Stimulated activated CD4-positive, alpha-beta T cell treated with anti-CD3 and anti-CD28 coated beads, Interleukin-2, amount 100 ng/mL, for 4 hours (primary cell): ENCODE results near the gene TAPBP.
"Not testable (repeated sequence)": the region's sequence is repeated elsewhere in the genome, so short reads cannot be mapped to it uniquely, and the experiment has no call there.

Source experiments
- DNase-seq: peaks from one replicate; pipeline ENCODE4 v3.0.0-alpha.2; 2020; ENCODE audit warnings: low read depth

The TAPBP gene

DNA sequence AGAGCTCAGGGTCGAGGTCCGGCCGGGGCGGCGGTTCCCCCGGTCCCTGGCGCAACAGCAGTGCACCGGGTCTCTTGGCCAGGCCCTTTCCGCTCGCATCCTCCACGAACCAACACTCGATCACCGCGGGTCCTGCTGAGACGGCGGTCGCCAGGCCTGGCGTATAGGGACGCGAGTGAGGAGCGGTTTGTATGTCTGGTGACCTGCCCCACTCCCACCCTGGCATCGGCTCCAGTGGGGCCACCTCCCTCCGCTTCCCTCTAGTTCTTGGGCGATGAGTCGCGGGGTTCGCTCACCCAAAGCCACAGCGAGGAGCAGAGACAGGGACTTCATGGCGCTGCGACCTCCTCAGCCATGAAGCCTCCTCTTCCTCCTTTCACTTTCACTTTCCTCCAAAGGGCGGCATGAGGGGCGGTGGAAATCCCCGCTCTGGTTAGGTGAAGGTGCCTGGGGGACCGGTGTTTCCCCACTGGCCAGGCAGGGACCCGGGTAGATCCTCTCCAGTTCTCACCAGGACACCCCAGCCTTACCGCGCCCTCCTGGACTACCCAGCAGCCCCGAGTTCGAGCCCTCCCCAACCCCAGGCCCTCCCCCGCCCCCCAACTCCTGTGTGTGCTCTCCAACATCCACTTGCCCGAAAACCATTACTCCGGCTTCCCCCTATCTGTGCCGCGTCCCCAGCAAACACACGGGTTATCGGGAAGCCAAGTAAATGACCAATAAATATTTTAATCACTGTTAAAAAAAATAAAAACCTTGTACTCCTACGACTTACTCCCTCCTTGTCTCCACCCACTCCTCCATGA lies at the start of gene TAPBP:
Gene TAPBP, minus strand, starts transcription at position 370 of the 806 bp plus-strand sequence. Its CDS starts 37 bp downstream, at position 333.
- DNase-seq: peak; percentile 82

- not testable (repeated sequence) for DNase-seq
These were observed 49.6 kb upstream of the TAPBP start for GRCh38 chr6:33363486-33363885.

DNA sequence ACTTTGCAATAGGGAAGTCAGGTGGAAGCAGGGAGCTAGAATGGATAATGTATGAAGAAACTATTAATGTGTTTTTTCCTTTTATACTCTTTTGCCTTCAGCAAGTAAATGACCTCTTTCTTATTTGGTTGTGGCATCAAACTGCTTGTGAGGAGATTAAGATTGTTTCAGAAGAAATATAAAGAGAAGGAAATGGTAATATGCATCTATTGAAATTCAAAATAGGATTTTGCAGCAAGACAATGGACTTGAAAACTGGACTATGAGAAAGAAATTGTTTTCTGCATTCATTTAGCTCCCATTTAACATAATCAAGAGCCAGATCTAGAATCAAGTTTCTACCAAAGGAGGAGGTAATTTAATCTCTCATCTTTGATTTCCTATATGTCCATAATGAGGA lies 45.5 kb upstream of the TAPBP start:
- DNase-seq: no peak

DNA sequence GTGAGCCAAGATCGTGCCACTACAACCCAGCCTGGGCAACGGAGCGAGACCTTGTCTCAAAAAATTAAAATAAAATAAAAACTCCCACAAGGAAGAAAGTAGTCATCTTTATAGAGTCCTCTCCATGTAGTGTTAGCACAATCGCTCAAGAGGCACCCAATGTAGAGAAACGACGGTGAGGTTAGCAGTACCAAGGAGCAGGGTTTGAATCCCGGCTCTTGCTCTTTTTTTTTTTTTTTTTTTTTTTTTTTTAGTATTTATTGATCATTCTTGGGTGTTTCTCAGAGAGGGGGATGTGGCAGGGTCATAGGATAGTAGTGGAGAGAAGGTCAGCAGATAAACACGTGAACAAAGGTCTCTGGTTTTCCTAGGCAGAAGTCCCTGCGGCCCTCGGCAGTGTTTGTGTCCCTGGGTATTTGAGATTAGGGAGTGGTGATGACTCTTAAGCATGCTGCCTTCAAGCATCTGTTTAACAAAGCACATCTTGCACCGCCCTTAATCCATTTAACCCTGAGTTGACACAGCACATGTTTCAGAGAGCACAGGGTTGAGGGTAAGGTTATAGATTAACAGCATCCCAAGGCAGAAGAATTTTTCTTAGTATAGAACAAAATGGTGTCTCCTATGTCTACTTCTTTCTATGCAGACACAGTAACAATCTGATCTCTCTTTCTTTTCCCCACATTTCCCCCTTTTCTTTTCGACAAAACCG lies 43.4 kb upstream of the TAPBP start:
- DNase-seq: not testable (repeated sequence)

- no peak for DNase-seq
These were observed 42.4 kb upstream of the TAPBP start for GRCh38 chr6:33356295-33356694.

- not testable (repeated sequence) for DNase-seq
These were observed 42.0 kb upstream of the TAPBP start for GRCh38 chr6:33355860-33356259.

DNA sequence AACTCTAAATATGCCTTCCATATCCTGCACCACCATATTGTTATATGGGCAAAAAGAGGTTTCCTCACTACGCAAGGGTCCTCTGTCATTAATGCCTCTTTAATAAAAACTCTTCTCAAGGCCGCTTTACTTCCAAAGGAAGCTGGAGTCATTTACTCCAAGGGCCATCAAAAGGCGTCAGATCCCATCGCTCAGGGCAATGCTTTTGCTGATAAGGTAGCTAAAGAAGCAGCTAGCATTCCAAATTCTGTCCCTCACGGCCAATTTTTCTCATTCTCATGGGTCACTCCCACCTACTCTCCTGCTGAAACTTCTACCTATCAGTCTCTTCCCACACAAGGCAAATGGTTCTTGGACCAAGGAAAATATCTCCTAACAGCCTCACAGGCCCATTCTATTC lies 33.9 kb upstream of the TAPBP start:
- no peak for DNase-seq

DNA sequence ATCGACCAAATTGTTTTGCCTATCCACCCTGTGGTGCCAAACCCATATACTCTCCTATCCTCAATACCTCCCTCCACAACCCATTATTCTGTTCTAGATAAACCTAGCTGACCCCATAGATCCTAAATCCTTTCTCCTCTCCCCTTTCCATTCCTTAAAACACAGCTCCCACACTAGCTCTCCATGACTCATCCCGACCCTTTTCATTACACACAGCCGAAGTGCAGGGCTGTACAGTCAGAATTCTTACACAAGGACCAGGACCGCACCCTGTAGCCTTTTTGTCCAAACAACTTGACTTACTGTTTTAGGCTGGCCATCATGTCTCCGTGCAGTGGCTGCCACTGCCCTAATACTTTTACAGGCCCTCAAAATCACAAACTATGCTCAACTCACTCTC lies 33.1 kb upstream of the TAPBP start:
- not testable (repeated sequence) for DNase-seq

DNA sequence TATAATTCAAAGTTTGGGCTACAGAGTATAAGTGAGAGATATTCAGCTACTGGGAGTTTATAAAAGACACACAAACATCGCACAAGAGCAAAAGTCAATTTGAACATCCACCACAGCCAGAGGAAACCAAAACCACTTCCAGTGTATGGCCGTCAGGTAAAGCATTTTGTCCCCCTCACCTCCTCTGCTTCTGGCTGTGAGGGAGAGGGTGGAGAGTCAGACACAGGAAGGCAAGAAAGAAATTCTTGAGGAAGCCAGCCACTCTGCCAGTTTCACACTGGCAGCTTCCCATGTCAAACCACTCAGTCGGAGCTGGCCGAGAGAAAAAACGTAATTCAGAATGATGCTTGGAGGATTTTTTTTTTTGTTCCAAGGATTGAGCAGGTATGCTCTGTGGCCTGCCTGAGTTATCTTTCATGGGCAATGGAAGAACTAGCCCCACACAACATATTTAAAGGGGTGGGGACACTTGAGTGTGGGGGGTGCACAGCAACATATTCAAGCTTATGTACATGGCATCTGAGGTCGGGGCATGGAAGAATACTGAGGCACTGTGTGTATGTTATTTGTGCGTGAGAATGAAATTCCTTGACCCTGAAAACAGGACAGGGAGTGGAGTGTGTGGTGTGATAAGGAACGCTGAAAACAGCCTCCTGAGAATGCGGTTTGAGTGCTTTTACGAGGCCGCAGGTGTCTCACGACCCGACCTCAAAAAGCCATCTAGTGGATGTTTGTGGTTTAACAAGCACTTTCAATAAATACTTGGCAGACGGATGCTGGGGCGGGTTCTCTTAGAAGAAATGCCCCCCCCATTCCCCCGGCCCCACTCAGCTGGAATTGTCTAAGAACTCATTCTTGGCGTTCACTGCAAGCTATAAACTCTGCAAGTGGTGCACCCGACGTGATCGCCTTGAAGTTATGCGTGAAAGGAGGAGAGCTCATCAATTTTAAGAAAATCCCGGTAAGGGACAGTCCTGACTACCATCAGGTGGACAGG lies 31.1 kb upstream of the TAPBP start:
- DNase-seq: peak; percentile 53

- DNase-seq: peak; percentile 40
These were observed 30.2 kb upstream of the TAPBP start for GRCh38 chr6:33343953-33344611.

DNA sequence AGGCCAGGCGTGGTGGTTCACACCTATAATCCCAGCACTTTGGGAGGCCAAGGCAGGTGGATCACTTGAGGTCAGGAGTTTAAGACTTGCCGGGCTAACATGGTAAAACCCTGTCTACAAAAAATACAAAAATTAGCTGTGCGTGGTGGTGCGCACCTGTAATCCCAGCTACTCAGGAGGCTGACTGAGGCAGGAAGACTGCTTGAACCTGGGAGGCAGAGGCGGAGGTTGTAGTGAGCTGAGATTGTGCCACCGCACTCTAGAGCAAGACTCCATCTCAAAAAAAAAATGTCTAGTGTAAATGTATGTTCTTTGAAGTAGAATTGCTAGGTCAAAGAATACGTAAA lies 29.7 kb upstream of the TAPBP start:
- DNase-seq: not testable (repeated sequence)

GRCh38 chr6:33339193-33339592 lies 25.3 kb upstream of the TAPBP start:
- DNase-seq: no peak

GRCh38 chr6:33336495-33336894 lies 22.6 kb upstream of the TAPBP start:
- DNase-seq: no peak

DNA sequence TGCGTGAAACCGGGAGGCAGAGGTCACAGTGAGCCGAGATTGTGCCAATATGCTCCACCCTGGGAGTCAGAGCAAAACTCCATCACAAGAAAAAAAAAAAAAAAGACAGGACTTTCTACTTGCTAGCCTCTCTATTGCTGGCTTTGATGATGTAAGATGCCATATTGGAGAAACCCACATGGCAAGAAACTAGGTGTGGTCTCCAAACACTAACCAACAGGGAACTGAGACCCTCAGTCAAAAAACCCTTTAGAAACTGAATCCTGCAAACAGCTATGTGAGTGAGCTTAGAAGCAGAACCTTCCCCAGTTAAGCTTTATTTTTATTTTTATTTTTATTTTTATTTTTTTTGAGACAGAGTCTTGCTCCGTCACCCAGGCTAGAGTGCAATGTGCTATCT lies 22.0 kb upstream of the TAPBP start:
- DNase-seq: no peak

DNA sequence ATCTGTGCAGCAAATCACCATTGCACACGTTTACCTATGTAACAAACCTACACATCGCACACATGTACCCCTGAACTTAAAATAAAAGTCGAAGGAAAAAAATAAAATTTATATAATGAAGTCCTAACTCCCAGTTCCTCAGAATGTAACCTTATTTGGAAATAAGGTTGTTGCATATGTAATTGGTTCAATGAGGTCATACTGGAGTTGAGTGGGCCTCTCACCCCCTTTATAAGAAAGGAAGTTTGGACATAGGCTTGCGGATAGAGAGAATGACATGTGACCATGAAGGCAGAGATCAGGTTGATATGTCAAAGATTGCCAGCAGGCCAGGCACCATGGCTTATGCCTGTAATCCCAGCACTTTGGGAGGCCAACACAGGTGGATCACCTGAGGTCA lies 19.8 kb upstream of the TAPBP start:
- no peak for DNase-seq

GRCh38 chr6:33330736-33331135 lies 16.9 kb upstream of the TAPBP start:
- DNase-seq: no peak

DNA sequence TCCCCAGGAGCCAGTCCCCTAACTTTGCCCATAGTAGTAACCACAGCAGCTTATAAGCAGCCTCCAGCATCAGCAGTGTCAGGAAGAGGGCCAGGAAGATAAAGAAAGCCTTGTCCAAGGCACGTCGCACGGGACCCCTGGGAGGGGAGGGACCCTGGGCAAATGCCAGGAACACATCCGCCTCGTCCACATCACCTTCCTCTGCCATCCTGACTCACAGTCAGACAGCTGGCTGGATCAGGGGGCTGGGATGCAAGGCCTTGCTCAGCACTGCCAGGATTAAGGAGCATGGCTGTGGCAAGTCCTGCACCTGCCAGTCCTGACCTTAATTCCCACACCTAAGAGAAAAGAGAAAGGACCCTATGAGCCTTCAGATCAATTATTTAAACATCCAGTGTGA lies 15.2 kb upstream of the TAPBP start:
- no peak for DNase-seq

GRCh38 chr6:33324125-33324524 lies 10.2 kb upstream of the TAPBP start:
- DNase-seq: no peak

GRCh38 chr6:33323623-33323948 lies 9.7 kb upstream of the TAPBP start:
- DNase-seq: no peak

- DNase-seq: no peak
These were observed 7.3 kb upstream of the TAPBP start for GRCh38 chr6:33321227-33321626.

DNA sequence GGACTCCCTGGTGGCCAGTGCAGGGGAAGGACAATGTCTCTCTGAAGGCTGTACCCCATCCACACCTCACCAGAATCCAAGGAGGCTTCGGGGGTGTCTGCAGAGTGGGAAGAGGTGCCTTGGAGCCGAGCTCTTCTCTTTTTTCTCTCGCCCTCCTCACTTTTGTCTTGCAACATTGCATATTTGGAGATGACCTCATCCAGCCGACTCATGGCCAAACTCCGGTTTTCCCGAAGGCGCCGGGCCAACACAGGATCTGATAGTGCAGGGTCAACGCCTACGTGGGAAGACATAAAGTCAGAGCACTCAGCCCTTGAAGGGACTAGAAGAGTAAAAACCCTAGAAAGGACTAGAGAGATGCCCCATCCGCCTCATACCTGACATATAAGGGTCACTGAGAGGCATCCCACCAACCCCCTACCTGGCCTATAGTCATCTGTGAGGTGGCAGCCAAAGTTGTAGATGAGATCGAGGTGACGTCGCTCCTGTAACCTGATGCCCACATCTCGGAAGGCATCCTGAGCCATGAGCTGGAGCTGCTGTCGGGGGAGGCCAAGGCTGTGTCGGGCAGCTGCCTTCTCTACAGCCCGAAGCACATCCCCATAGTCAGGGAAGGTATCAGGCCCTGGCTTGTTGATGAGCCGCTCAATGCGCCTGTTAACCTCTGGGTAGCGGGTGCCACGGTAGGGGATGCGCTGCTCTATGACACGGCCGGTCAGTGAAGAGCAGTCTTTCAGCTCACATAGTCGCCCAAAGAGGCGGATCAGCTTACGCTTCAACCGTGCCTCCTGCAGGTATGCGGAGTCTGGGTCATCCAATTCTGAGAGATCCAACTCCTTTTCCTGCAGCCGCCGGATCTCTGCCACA lies 6.7 kb upstream of the TAPBP start:
- no peak for DNase-seq
